ENCODE results near the gene PCNA. TPM values are rescaled to one million over a fixed set of nuclear protein-coding genes. Genes with fewer than 3 reads are reported as not detected.

The PCNA gene
- total RNA-seq, 1 experiment from 2014 or later = 185 TPM

- Histone ChIP-seq H2AFZ (ENCODE audit: low read length) (no peak overlapping the region), H3K9ac (ENCODE audit: low read length) (no peak overlapping the region), H3K27ac (ENCODE audit: low read length) (no peak overlapping the region), H3K79me2 (ENCODE audit: low read length) (no peaks in the 10 kb centered on the region), H3K36me3 (ENCODE audit: insufficient read depth, low read length) (no peaks in the 10 kb centered on the region), H3K4me2 (ENCODE audit: low read depth, low read length, poor library complexity, severe bottlenecking) (no peak overlapping the region), H3K9me2 (replicated peaks; ENCODE audit: insufficient read depth, low read length) (no peaks in the 10 kb centered on the region), H3K4me1 (ENCODE audit: low read length) (peaks cover 6% of the 10 kb centered on the region), H3K4me3 (ENCODE audit: low read length) (no peak overlapping the region), H3K9me3 (ENCODE audit: low read length) (no peaks in the 10 kb centered on the region), H3K27me3 (ENCODE audit: low read length) (no peaks in the 10 kb centered on the region), H4K20me1 (ENCODE audit: insufficient read depth, low read depth, low read length) (no peaks in the 10 kb centered on the region)
- DNase-seq = peak; percentile 29
Measured at GRCh38 chr20:5065166-5065878, 54.4 kb downstream of the PCNA start.

Small RNA genes lying within 50 kb of the gene (small RNA-seq; reads per million reads assigned to genes)
- gene RF00019 = not detected
- not detected for gene RF00568
- gene RNA5SP474 = not detected

Other genes starting within 250 kb of the PCNA start
- 34.5 and 49.2 TPM in 2 replicates for gene SLC23A2, start 118.4 kb downstream of the PCNA start, total RNA-seq (2014; rRNA removed; shearing (Covaris generic); ENCODE audit: low replicate concordance)
- gene TMEM230, start 6.9 kb downstream of the PCNA start, total RNA-seq (2014; rRNA removed; shearing (Covaris generic); ENCODE audit: low replicate concordance) = 124 and 228 TPM in 2 replicates
- gene CDS2, start 7.0 kb upstream of the PCNA start, total RNA-seq (2014; rRNA removed; shearing (Covaris generic); ENCODE audit: low replicate concordance) = 12.5 and 26.8 TPM in 2 replicates
- not detected in 2 replicates for gene PROKR2, start 197.0 kb upstream of the PCNA start, total RNA-seq (2014; rRNA removed; shearing (Covaris generic); ENCODE audit: low replicate concordance)